ENCODE data around the gene MACROD1. TPM values are rescaled to one million over a fixed set of nuclear protein-coding genes. Genes with fewer than 3 reads are reported as not detected.

MACROD1 gene
- total RNA-seq, 1 donor from 2014 or later = 29.6 TPM

DNA sequence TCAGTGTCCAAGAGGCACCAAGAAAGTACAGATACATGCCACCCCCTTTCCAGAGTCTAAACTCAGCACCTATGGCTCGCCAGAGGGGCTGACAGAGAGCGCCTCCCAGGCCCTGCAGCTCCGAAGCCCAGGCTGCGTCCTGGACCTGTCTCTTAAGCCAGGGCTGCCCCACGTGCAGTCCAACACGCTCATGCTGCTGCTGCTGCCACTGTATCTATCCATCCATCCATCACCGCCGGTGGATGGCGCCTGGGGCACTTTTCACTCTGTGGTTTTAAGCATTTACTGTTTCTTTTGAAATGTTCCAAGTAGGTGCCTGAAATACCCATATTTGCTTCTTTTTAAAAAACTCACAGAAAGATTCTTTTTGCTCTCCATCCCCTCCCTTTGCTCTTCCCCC lies 41.8 kb downstream of the MACROD1 start:
- no peaks in the 10 kb centered on the region for H3K9me3 Mint-ChIP-seq (ENCODE audit: unreplicated experiment)
- peaks cover 6% of the 10 kb centered on the region for H3K4me1 Mint-ChIP-seq (ENCODE audit: unreplicated experiment)
- TF ChIP-seq, protein P1, sequence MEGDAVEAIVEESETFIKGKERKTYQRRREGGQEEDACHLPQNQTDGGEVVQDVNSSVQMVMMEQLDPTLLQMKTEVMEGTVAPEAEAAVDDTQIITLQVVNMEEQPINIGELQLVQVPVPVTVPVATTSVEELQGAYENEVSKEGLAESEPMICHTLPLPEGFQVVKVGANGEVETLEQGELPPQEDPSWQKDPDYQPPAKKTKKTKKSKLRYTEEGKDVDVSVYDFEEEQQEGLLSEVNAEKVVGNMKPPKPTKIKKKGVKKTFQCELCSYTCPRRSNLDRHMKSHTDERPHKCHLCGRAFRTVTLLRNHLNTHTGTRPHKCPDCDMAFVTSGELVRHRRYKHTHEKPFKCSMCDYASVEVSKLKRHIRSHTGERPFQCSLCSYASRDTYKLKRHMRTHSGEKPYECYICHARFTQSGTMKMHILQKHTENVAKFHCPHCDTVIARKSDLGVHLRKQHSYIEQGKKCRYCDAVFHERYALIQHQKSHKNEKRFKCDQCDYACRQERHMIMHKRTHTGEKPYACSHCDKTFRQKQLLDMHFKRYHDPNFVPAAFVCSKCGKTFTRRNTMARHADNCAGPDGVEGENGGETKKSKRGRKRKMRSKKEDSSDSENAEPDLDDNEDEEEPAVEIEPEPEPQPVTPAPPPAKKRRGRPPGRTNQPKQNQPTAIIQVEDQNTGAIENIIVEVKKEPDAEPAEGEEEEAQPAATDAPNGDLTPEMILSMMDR (IDR thresholded peaks at IDR 0.05) = no peak
- no peaks in the 10 kb centered on the region for H3K27me3 Mint-ChIP-seq (ENCODE audit: unreplicated experiment)
- no peak overlapping the region for H3K27ac Mint-ChIP-seq (ENCODE audit: unreplicated experiment)
- H3K4me3 Mint-ChIP-seq (ENCODE audit: unreplicated experiment) = no peak overlapping the region
- no peaks in the 10 kb centered on the region for H3K36me3 Mint-ChIP-seq (ENCODE audit: unreplicated experiment)
- DNase-seq (ENCODE audit: extremely low spot score, unreplicated experiment) = no peak

DNA sequence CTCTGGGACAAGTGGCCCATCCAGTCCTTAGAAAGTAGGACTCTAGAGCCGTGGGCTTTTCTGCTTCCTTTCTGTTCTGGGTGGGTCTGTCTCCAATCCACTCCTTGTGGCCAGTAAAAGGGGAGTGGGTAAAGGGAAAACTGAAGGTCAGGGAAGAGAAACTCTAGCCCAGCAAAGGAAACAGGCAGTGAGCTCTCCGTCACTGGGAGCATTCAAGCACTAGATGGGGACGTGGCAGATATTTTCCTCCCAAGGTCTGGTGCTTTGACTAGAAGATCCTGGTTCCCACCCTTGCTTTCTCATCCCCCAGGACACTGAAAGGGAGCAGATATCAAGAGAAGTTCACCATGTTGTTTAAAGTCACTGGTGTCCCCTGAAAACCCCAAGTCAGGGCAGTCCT lies 42.2 kb downstream of the MACROD1 start:
- Mint-ChIP-seq H3K27ac (ENCODE audit: unreplicated experiment) (no peak overlapping the region), H3K4me1 (ENCODE audit: unreplicated experiment) (peaks cover 6% of the 10 kb centered on the region), H3K27me3 (ENCODE audit: unreplicated experiment) (no peaks in the 10 kb centered on the region), H3K9me3 (ENCODE audit: unreplicated experiment) (no peaks in the 10 kb centered on the region), H3K4me3 (ENCODE audit: unreplicated experiment) (no peak overlapping the region), H3K36me3 (ENCODE audit: unreplicated experiment) (no peaks in the 10 kb centered on the region)
- TF ChIP-seq, protein P1 (IDR thresholded peaks at IDR 0.05) = no peak
- no peak for DNase-seq (ENCODE audit: extremely low spot score, unreplicated experiment)

DNA sequence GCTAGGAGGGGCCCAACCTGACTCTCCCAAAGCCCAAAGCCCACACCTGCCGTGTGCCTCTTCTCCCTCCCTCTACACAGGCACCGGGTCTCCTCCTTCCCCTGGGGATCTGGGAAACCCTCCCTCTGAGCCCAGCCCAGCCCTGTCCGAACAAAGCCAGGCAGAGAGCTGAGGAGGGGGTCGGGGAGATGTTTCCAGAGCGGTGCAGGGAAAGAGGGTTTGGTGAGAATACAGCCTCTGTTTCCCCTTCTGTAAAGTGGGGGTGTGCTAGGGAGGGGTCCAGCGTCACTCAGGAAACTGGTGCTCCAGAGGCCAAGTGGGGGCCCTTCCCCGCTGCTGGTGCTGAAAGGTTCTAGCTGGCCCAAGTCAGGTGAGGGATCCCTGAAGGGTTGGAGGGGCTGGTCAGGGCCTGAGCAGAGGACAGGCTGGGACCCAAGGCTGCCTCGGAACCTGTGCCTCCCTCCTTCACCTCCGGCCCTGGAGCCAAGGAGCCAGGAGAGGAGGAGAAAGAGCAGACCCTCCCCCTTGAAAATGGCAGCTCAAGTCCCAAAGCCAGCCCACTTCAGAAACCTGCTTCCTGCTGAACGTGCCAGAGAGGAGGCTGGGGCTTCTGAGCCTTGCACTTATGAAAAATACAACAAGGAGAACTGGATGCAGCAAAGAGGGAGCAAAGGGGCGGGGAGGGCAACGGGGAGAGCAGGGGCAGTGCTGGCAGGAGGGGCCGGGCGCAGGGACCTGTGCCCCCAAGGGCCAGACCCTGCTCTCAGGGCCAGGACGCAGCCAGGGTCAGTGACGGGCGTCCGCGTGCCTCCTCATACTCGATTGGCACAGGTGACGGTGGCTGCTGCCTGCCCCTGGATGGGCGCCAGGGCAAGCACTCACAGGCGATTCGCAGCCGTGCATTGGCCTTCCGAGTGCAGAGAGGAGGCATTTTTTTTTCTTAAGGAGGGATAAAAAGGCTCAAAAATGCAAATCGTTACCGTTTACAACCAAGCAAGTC lies 43.2 kb downstream of the MACROD1 start:
- Mint-ChIP-seq H3K4me1 (ENCODE audit: unreplicated experiment) (peaks cover 6% of the 10 kb centered on the region), H3K9me3 (ENCODE audit: unreplicated experiment) (no peaks in the 10 kb centered on the region), H3K27ac (ENCODE audit: unreplicated experiment) (no peak overlapping the region), H3K4me3 (ENCODE audit: unreplicated experiment) (no peak overlapping the region), H3K36me3 (ENCODE audit: unreplicated experiment) (no peaks in the 10 kb centered on the region), H3K27me3 (ENCODE audit: unreplicated experiment) (no peaks in the 10 kb centered on the region)
- TF ChIP-seq, protein P1 (IDR thresholded peaks at IDR 0.05) = no peak
- no peak for DNase-seq (ENCODE audit: extremely low spot score, unreplicated experiment)

DNA sequence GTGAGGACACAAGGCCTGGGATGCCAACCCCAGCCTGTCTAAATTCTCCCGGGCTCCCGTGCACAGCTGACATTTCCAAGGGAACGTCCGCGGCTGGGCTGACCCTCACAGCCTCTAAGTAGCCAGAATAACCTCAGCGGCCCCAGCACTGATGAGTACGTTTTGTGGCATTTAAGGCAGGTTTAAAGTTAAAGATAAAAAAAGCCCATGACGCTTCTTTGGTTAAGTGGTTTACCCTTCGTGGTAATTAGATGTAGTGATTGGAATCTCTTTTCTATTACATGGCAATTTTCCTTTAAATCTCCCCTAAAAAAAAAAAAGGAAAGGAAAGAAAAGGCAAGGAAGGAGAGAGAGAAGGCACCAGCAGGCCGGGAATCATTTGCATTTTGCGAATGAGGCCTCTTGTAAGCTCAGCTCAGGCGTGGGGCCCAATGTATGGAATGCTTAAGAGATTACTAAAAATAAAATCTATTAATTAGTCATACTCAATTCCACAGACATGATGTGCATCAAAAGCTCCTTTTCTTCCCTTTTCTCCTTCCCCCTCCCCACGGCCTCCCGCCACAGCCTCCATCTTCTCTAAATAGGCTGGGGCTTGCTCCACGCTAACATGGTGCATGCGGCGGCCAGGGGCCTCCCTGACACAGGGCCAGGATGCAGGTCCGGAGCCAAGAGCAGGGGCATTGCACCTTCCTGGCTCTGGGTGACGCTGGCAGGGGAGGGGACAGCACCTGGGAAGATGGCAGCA lies 44.1 kb downstream of the MACROD1 start:
- DNase-seq (ENCODE audit: extremely low spot score, unreplicated experiment) = no peak
- Mint-ChIP-seq H3K36me3 (ENCODE audit: unreplicated experiment) (no peaks in the 10 kb centered on the region), H3K9me3 (ENCODE audit: unreplicated experiment) (no peaks in the 10 kb centered on the region), H3K27ac (ENCODE audit: unreplicated experiment) (no peak overlapping the region), H3K4me1 (ENCODE audit: unreplicated experiment) (peaks cover 6% of the 10 kb centered on the region), H3K27me3 (ENCODE audit: unreplicated experiment) (no peaks in the 10 kb centered on the region), H3K4me3 (ENCODE audit: unreplicated experiment) (no peak overlapping the region)
- TF ChIP-seq, protein P1 (IDR thresholded peaks at IDR 0.05) = no peak

Measured in osteocyte (in vitro differentiated cells).